K562 (cell line): ENCODE results near the gene CLIP1.

Experiments used
- ETS1 ChIP-seq: conservative IDR thresholded peaks from 2 replicates; pipeline ENCODE4 v1.6.1; 2011; ENCODE audit warnings: low read depth, mild to moderate bottlenecking, low read length; ENCODE audit not compliant: control insufficient read depth
- FOS ChIP-seq: IDR thresholded peaks from 3 replicates; pipeline ENCODE4 v1.6.1; 2011; ENCODE audit not compliant: insufficient read length; ENCODE audit errors: extremely low read depth
- MCM2 ChIP-seq: fragments of 450-650 bp; IDR thresholded peaks from 2 replicates; pipeline ENCODE4 v1.6.1; 2017; ENCODE audit warnings: low read depth, mild to moderate bottlenecking
- SMARCB1 ChIP-seq: IDR thresholded peaks from 2 replicates; pipeline ENCODE4 v1.6.1; 2011; ENCODE audit warnings: improper control_type of control experiment, low read depth; ENCODE audit not compliant: insufficient read length
- SMC3 ChIP-seq: conservative IDR thresholded peaks from 2 replicates; pipeline ENCODE4 v1.6.1; 2011; ENCODE audit warnings: low read depth, low read length, improper control_type of control experiment; ENCODE audit not compliant: insufficient read depth
- ZNF224 ChIP-seq: sonication (generic); formaldehyde crosslinking; IDR thresholded peaks from 2 replicates; pipeline ENCODE4 v1.8.0; 2022; ENCODE audit warnings: mild to moderate bottlenecking, missing genetic modification reagents

GRCh38 chr12:122309564-122310121 lies 112.8 kb downstream of the CLIP1 start:
- TF ChIP-seq SMC3 (no peak), FOS (no peak), SMARCB1 (no peak), MCM2 (no peak), ETS1 (no peak), ZNF224 (no peak)
